ENCODE data around the gene IFITM10. TPM values are rescaled to one million over a fixed set of nuclear protein-coding genes. Genes with fewer than 3 reads are reported as not detected.

Gene IFITM10
- total RNA-seq, 1 experiment from 2014 or later, result not detected

DNA sequence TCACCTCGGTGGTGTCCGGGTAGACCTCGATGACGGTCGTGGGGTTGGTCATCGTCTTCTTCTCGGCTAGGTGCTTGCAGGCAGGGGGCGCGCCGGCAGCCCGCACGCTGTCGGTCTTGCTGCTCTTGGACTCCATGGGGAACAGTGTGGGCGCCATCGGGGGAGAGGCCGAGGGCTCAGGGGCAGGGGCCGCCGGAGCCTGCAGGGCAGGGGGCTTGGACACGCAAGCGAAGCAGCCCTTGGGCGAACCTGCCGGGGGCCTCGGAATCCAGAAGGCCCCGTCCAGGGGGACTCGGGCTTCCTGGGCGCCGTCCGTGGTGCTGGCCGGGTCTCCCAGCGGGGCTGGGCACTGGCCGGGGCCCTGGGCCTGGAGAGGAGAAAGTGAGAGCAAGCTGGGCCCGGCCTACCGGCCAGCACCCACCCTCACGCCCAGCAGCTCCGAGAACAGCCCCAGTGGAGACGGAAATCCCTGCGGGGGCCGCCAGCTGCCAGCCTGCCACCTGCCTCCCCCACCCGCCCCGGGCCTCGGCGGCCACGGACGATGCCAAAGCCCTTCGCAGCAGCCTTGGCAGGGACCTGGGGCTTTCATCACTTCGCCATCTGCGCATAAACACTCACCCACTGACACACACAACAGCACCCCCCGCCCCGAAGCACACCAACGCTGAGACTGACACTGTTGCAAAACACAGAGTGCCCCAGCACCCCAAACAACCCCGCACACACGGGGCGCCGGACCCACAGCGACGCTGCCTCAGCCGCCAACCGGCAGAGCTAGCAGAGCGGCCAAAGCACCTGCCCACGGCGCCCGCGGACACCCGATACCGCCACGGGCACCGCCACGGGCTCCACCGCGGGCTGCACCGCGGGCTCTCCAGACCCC lies 2.4 kb downstream of the IFITM10 start:
- Histone ChIP-seq H3K27ac (ENCODE audit: low read depth, low read length, poor library complexity, severe bottlenecking) (no peak overlapping the region), H3K4me3 (ENCODE audit: low read depth, low read length, poor library complexity, severe bottlenecking) (no peak overlapping the region), H3K36me3 (ENCODE audit: insufficient read depth, low read length, poor library complexity, severe bottlenecking) (no peaks in the 10 kb centered on the region), H3K4me1 (ENCODE audit: insufficient read depth, low read length, poor library complexity, severe bottlenecking) (no peaks in the 10 kb centered on the region), H3K9me3 (ENCODE audit: low read depth, low read length, poor library complexity, severe bottlenecking) (no peaks in the 10 kb centered on the region), H3K27me3 (replicated peaks; ENCODE audit: insufficient read depth, low read depth, low read length, poor library complexity) (peaks cover 42% of the 10 kb centered on the region)
- ChIA-PET CTCF (no interaction called here), POLR2A (ENCODE audit: low non-redundant PET) (no interaction called here)
- no TSS peak for BruUV-seq (replicated peaks)
- TF ChIP-seq, protein P1, sequence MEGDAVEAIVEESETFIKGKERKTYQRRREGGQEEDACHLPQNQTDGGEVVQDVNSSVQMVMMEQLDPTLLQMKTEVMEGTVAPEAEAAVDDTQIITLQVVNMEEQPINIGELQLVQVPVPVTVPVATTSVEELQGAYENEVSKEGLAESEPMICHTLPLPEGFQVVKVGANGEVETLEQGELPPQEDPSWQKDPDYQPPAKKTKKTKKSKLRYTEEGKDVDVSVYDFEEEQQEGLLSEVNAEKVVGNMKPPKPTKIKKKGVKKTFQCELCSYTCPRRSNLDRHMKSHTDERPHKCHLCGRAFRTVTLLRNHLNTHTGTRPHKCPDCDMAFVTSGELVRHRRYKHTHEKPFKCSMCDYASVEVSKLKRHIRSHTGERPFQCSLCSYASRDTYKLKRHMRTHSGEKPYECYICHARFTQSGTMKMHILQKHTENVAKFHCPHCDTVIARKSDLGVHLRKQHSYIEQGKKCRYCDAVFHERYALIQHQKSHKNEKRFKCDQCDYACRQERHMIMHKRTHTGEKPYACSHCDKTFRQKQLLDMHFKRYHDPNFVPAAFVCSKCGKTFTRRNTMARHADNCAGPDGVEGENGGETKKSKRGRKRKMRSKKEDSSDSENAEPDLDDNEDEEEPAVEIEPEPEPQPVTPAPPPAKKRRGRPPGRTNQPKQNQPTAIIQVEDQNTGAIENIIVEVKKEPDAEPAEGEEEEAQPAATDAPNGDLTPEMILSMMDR (conservative IDR thresholded peaks at IDR 0.05; ENCODE audit: low read depth, low read length), result no peak
- intact Hi-C loops (cut with micrococcal nuclease; ENCODE audit: unreplicated experiment), result no loop called here
- DNase-seq (ENCODE audit: low spot score), result no peak

DNA sequence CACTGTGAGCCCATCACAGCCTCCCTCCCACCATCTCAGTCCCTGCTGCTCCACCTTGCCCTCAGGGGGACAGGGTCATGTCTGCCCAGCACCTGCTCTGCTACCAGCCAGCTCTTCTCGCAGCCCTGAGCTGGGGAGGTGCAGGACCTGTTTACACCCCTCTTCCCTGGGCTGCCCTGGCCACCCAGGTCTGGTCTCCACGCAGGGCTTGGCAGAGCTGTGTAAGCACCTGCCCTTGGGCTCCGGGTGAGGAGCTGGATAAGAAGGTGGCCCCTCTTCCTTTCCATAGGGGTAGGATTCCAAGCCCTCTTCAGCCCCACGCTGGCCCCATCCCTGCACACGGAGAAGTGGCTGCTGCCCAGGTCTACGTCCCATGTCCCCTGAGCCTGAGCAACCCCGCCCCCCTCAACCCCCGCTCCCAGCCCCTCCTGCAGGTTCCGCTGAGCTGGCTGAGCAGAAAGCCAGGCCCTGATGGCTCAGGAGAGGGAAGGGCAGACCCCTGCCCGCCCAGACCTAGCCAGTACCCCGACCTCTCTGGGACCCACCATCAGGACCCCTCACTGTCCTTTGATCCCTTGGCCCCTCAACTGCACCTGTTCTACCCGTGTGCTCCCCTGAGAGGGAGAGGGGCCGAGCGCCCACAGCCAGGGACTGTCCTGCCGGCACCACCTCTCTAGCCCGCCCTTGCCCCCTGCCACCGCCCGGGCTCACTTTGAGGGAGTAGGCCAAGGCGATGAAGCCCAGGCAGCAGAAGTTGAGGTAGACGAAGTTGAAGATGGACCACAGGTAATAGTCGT lies 3.2 kb downstream of the IFITM10 start:
- peaks cover 43% of the 10 kb centered on the region for H3K27me3 ChIP-seq (replicated peaks; ENCODE audit: insufficient read depth, low read depth, low read length, poor library complexity)
- no peak overlapping the region for H3K27ac ChIP-seq (ENCODE audit: low read depth, low read length, poor library complexity, severe bottlenecking)
- intact Hi-C loops (cut with micrococcal nuclease; ENCODE audit: unreplicated experiment), result no loop called here
- no peaks in the 10 kb centered on the region for H3K9me3 ChIP-seq (ENCODE audit: low read depth, low read length, poor library complexity, severe bottlenecking)
- DNase-seq (ENCODE audit: low spot score), result no peak
- BruUV-seq (replicated peaks), result no TSS peak
- H3K36me3 ChIP-seq (ENCODE audit: insufficient read depth, low read length, poor library complexity, severe bottlenecking), result no peaks in the 10 kb centered on the region
- POLR2A ChIA-PET (ENCODE audit: low non-redundant PET), result no interaction called here
- no peak for TF ChIP-seq EZH2 (IDR thresholded peaks at IDR 0.05; ENCODE audit: borderline replicate concordance, low read depth, low read length, poor library complexity, severe bottlenecking)
- TF ChIP-seq, protein P1 (conservative IDR thresholded peaks at IDR 0.05; ENCODE audit: low read depth, low read length), result no peak
- no peaks in the 10 kb centered on the region for H3K4me1 ChIP-seq (ENCODE audit: insufficient read depth, low read length, poor library complexity, severe bottlenecking)
- H3K4me3 ChIP-seq (ENCODE audit: low read depth, low read length, poor library complexity, severe bottlenecking), result no peak overlapping the region
- CTCF ChIA-PET, result no interaction called here

DNA sequence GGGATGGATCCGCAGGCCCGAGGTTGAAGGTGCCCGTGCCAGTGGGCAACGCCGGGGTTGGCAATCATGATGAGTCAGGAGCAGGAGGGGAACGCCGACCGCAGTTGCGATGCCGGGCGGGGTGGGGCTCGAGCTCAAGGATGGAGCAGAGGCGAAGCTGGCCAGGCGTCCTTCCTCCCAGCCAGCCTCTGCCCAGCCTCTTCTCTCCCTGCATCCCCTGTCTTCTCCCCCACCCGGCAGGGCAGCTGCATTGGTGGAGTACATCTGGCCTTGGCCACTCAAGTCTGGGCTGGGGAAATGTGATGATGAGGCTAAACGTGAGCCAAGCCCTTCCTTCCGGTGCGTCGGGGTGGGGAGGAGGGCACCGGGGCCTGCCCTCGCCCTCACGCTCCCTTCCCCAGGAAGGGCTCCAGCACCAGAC lies 3.9 kb downstream of the IFITM10 start:
- ChIA-PET POLR2A (ENCODE audit: low non-redundant PET) (no interaction called here), CTCF (no interaction called here)
- no TSS peak for BruUV-seq (replicated peaks)
- no peaks in the 10 kb centered on the region for H3K4me1 ChIP-seq (ENCODE audit: insufficient read depth, low read length, poor library complexity, severe bottlenecking)
- no peaks in the 10 kb centered on the region for H3K9me3 ChIP-seq (ENCODE audit: low read depth, low read length, poor library complexity, severe bottlenecking)
- DNase-seq (ENCODE audit: low spot score), result no peak
- TF ChIP-seq, protein P1 (conservative IDR thresholded peaks at IDR 0.05; ENCODE audit: low read depth, low read length), result no peak
- TF ChIP-seq EZH2 (IDR thresholded peaks at IDR 0.05; ENCODE audit: borderline replicate concordance, low read depth, low read length, poor library complexity, severe bottlenecking), result no peak
- no peak overlapping the region for H3K27ac ChIP-seq (ENCODE audit: low read depth, low read length, poor library complexity, severe bottlenecking)
- no peaks in the 10 kb centered on the region for H3K36me3 ChIP-seq (ENCODE audit: insufficient read depth, low read length, poor library complexity, severe bottlenecking)
- intact Hi-C loops (cut with micrococcal nuclease; ENCODE audit: unreplicated experiment), result no loop called here
- peaks cover 45% of the 10 kb centered on the region for H3K27me3 ChIP-seq (replicated peaks; ENCODE audit: insufficient read depth, low read depth, low read length, poor library complexity)
- no peak overlapping the region for H3K4me3 ChIP-seq (ENCODE audit: low read depth, low read length, poor library complexity, severe bottlenecking)

All from A673 (cell line).